PC-3 (cell line): ENCODE results near the gene CDC42EP3.

ENCODE experiments used
- CTCF ChIP-seq: fragments of 300-600 bp; sonication (generic); conservative IDR thresholded peaks from 2 replicates; pipeline ENCODE4 v1.5.1; 2017; ENCODE audit warnings: antibody characterized with exemption, low read depth, mild to moderate bottlenecking, low read length
- EZH2 ChIP-seq: fragments of 300-600 bp; sonication (generic); IDR thresholded peaks from one replicate; pipeline ENCODE4 v1.6.1; 2017; ENCODE audit warnings: antibody characterized with exemption, mild to moderate bottlenecking, low read length; ENCODE audit not compliant: unreplicated experiment

GRCh38 chr2:37622450-37623100 lies 48.9 kb downstream of the CDC42EP3 start:
- no peak for TF ChIP-seq CTCF
- TF ChIP-seq EZH2, result no peak
